ENCODE measurements around the gene SYT12.

DNA sequence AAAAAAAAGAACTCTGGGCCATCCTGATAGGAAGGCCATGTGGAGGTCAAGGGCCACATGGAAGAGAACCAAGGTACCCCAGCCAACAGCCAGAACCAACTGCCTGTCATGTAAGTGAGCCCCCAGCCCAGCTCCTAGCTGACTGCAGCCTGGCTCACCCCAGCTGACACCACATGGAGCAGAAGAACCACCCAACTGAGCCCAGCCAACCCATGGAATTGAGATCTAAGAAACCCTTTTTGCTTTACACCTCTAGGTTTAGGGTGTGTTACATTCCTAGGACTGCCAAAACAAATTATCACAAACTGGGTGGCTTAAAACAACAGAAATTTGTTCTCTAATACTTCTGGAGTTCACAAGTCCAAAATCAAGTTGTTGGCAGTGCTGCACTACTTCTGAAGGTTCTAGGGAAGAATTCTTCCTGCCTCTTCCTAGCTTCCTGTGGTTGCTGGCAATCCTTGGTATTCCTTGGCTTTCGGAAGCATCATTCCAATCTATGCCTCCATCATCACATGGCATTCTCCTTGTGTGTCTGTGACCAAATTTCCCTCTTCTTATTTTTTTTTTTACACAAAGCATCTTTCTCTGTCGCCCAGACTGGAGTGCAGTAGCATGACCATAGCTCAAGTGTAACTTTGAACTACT, 43.5 kb upstream of the SYT12 start:
- no peak for TF ChIP-seq EP300 (IDR thresholded peaks at IDR 0.05)
- TF ChIP-seq, protein P1, sequence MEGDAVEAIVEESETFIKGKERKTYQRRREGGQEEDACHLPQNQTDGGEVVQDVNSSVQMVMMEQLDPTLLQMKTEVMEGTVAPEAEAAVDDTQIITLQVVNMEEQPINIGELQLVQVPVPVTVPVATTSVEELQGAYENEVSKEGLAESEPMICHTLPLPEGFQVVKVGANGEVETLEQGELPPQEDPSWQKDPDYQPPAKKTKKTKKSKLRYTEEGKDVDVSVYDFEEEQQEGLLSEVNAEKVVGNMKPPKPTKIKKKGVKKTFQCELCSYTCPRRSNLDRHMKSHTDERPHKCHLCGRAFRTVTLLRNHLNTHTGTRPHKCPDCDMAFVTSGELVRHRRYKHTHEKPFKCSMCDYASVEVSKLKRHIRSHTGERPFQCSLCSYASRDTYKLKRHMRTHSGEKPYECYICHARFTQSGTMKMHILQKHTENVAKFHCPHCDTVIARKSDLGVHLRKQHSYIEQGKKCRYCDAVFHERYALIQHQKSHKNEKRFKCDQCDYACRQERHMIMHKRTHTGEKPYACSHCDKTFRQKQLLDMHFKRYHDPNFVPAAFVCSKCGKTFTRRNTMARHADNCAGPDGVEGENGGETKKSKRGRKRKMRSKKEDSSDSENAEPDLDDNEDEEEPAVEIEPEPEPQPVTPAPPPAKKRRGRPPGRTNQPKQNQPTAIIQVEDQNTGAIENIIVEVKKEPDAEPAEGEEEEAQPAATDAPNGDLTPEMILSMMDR (IDR thresholded peaks at IDR 0.05), result no peak
- no peak for TF ChIP-seq POLR2A (IDR thresholded peaks at IDR 0.05)
